NCI-H510A treated with DMSO at 0.1 percent for 48 hours (cell line): ENCODE measurements around the gene RAX.
A peak's percentile ranks its signal among the peaks of the same experiment; 100 is the strongest.
"Not testable (repeated sequence)": the region's sequence is repeated elsewhere in the genome, so short reads cannot be mapped to it uniquely, and the experiment has no call there.

ENCODE experiments used
- DNase-seq: peaks from one replicate; lab custom pipeline; 2025; lab: John Stamatoyannopoulos, UW

Gene RAX

GRCh38 chr18:59273759-59274532 is 692 bp upstream of the RAX start:
- no peak for DNase-seq

GRCh38 chr18:59272221-59272888 is 899 bp downstream of the RAX start:
- DNase-seq, result no peak

GRCh38 chr18:59271606-59272220 is 1.5 kb downstream of the RAX start:
- no peak for DNase-seq

DNA sequence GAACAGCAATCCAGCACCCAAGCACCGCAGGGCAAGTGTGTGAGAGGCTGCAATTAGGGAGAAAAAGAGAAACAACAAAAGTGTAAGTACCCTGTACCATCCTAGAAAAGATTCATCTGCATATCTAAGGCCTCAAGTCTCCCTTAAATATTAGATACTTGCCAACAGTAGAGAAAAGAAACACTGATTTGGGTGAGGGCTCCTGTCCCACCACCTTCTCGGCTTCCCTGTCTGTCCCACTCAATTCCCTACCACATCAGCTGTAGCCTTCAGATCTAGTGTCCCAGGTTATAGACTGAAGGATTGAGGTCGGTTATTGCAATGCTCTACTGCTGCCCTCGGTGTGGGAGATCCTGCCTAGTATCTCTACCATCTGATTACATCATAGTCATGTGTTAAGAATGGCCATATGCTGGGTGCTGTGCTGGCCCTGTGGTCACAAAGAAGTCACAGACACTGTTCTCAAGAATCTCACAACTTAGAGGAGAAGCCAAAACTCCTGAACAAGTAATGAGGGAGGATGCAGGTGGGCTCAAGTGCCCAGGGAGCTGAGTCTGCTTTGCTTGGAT is 2.5 kb downstream of the RAX start:
- no peak for DNase-seq

DNA sequence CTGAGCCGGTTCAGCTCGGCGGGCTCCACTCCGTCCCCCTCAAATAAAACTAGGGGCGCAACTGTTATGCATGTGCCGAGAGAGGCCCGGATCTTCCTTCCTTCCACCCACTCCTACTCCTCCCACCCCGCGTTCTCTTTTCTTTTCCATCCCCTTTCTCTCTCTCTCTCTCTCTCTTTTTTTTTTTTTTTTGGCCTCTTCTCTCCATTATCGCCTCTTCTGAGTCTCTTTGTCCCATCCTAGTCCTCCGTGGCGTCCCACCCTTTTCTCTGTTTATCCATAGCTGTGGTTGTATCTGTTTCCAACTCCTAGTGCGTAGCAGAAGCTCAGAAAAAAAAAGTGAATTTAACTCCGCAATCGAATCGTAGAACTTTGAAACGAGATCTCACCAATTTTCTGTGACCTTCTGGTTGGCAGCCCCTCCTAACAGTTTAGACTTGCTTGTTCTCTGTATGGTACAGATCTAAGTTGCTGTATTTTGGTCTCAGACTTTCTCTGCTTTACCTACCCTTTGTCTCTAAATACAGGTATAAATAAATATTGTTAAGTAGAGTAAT is 3.6 kb downstream of the RAX start:
- DNase-seq, result peak; percentile 55

DNA sequence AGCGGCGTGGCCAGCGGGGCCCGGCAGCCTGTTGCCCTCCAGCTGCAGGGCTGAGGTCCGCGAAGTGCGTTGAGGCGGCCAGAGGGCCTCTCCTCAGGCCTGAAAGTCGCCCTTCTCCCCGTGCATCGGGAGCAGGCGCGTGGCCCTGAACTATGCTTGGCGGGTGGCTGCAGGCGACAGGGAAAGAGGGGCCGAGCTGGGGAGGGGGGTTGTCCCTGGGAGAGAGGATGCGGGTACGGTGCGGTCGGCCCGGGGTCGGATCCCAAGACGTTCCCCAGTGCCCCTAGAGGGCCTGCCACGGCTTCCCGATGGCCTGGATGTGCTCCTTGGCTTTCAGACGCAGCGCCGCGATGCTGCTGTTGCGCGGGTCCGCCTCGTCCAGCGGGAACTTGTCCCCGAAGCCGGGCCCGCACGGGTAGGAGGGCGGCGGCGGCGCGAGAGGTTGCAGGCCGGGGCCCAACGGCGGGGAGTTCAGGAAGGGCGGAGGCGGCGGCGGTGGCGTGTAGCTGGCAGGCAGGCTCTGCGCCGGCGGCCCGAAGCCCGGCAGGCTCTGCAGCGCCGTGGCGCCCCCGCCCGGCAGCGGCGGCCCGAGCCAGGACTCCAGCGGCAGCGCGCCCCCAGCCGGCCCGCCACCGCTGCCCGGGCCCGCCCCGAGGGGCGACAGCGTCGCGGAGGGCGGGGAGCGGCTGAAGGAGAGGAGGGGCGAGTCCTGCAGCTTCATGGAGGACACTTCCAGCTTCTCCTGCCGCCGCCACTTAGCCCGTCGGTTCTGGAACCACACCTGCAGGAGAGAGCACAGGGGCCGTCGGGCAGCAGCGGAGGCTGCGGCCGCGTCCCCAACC is 4.3 kb downstream of the RAX start:
- peak; percentile 85 for DNase-seq

DNA sequence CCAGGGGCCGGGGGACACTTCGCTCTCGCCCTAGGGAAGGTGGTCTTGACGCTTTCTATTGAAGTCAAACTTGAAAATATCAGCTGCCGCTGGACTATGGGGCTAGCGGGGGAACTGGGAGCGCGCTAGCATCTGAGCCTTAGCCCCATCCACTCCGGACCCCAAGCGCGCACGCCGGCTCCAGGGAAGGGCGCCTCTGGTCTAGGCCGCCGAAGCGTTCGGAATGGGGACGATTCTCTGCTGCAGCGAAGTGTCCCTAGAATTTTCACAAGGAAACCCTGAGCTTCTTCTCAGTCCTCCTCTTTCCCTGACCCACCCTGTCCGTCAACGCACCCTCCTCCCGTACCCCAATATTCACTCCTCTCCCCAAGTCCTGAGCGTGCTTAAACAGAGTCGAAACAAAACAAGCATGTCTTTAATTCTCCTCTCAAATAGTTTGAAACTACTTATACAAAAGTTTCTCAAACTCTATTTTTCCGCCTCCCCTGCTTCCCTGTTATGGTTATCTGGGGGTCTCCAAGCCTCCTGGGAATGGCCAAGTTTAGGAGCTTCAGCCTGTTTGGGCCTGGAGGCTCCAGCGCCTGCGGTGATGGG is 5.0 kb downstream of the RAX start:
- DNase-seq, result no peak

GRCh38 chr18:59267503-59268126 is 5.6 kb downstream of the RAX start:
- DNase-seq, result no peak

DNA sequence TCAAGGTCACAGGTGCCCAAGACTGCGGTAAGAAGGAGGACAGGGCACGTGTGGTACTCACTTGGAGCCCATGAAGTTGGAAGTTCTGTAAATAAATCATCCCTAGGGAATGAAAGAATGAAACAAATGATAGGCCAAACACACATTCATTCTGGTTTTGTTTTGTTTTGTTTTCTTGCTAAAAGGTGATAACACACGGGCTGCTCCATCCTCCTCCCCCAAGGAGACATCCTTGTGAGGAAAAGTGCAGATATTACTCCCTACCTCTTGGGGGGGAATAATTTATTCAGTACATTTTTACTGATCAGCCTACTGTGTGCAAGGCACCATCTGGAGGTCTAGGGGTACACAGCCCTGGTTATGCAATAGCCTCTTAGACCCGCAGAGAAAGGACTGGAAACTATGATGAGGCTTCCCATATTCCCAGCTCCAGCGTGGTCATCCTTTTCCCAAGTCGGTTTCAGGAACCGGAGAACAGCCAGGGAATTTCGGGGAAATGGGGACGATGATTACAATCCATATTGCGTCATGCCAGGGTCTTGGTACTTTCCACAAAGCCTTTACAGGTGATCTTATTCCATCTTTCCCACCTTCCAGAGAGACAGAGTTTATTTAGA is 6.3 kb downstream of the RAX start:
- DNase-seq, result no peak

GRCh38 chr18:59266459-59266858 is 6.8 kb downstream of the RAX start:
- DNase-seq, result no peak

- DNase-seq, result no peak
Observed at GRCh38 chr18:59265974-59266369, 7.3 kb downstream of the RAX start.

DNA sequence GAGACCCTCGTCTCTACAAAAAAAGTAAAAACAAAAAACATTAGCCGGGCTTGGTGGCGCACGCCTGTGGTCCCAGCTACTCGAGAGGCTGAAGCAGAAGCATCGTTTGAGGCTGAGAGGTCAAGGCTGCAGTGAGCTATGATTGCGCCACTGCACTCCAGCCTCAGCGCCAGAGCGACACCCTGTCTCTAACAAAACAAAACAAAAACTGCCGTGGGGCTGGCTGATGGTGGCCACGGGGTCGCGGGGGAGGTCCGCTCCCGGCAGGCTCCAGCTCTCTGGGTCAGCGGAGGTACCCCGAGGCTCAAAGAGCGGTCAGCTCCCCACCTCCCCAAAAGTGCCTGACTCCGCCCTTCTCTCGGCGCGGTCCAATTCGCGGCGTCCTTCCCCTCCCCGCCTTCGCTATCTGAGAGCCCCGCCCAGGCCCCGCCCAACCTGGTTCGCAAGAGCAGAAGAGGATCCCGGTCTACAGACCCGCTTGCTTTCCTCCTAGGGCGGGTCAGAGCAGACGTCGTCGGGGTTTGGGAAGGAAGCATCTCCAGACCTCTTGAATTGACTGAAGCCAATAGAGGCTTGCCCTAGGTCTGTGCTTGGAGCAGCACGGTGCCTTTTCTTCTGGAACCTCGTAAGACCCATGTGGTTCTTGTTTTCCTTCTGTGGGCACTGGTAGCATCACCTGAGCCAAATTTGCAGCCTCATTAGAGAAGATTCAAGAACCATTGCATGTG is 7.8 kb downstream of the RAX start:
- peak; percentile 45 for DNase-seq

DNA sequence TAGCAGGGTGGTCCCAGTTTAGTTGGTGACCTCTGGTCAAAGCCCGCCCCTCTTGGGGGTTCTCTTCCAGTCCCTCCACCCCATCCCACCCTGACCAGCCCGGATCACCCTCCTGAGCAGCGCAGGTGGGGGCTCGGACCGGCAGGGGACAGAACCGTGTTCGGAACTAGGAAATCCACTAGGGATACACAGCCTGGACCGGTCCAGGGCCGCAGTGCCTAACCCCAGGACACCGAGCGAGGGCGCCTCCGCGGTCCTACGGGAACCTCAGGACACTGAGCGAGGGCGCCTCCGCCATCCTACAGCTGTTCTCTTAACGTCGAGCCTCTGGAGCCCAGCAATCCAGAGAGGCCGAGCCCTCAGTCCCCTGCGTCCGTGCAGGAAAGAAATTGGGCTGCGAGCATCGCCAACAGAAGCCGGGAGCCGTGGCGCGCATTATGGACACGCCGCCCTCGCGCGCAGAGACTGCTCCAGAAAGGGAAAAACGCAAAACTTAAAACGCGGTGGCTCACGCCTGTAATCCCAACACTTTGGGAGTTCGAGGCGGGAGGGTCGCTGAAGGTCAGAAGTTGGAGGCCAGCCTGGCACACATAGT is 8.5 kb downstream of the RAX start:
- no peak for DNase-seq

DNA sequence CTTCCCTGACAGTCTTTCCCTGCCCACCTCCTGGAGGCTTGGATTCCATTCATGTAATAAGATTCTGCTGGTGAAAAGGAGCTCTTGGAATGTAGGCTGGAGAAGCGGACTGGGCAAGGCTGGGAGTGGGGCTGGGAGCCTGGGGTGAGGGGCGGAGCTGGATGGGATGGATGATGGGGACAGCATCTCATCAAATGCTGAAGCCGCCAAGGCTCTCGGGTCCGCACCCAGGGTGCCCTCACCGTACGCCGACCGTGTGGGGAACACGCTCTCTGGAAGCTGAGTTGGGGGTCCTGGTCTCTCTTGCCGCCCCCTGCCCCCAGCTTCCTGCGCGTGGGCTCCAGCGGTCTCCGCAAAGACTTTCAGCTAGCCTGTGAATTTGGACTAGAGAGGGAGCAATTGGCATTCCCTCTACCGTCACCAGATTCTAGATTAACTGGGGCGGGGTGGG is 9.1 kb downstream of the RAX start:
- no peak for DNase-seq

DNA sequence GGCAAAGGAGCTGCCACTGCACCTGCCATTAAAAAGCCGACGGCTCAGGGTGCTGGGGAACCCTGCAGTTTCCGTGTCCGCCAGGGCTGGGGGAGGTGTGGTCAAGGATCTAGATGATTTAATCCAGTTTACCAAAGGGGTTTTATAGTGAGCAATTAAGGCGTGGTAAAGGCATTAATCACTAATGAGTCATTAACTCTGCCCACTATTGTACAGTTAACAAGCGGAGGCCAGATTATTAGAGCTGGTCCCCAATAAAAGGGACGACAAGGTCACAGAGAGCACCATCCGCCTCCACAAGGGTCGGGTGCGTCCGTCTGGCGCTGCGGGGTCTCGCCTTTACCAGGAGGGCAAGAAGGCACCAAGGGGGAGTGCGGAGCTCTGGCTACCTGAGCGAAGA is 9.6 kb downstream of the RAX start:
- no peak for DNase-seq

- not testable (repeated sequence) for DNase-seq
Observed at GRCh38 chr18:59262243-59262642, 11.0 kb downstream of the RAX start.

- not testable (repeated sequence) for DNase-seq
Observed at GRCh38 chr18:59261842-59262241, 11.4 kb downstream of the RAX start.

GRCh38 chr18:59255491-59255890 is 17.8 kb downstream of the RAX start:
- not testable (repeated sequence) for DNase-seq

GRCh38 chr18:59249199-59249774 is 24.0 kb downstream of the RAX start:
- DNase-seq, result peak; percentile 96
